Measurements from ENCODE around the gene MPP3. TPM values are rescaled to one million over a fixed set of nuclear protein-coding genes. Genes with fewer than 3 reads are reported as not detected.

MPP3 gene
- polyA plus RNA-seq, 3 donors = 1.5 TPM; not detected in 2

DNA sequence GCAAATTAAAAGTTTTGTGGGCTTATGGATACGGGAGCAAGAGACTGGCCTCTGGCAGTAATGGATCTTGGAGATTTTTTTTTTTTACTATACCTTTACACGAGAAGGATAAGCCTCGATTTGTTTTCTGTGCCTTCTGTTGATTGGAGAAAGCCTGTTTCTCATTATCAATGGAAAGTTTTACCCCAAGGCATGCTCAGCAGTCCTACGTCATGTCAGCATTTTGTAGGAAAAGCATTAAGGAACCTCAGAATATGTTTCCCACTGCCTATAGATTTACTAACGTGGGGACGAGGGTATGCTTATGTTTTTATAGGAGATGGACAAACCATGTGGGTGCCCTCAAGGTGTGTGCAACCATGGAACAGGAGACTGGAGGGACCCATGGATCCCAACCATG lies 40.9 kb upstream of the MPP3 start:
- Mint-ChIP-seq H3K27ac (no peak overlapping the region), H3K4me1 (peaks cover 2% of the 10 kb centered on the region), H3K27me3 (ENCODE audit: low read depth in 3 of 3) (peaks cover 10 to 16% (median 10%) of the 10 kb centered on the region in 3 donors), H3K9me3 (peaks cover under 1 to 4% (median 3%) of the 10 kb centered on the region in 7 donors), H3K36me3 (peaks cover 0 to under 1% of the 10 kb centered on the region in 2 donors), H3K4me3 (no peak overlapping the region)
- H3K27ac ChIP-seq (ENCODE audit: low read depth in 1 of 2, low read length in 2 of 2) = no peak overlapping the region
- H3K4me1 ChIP-seq (ENCODE audit: control insufficient read depth in 1 of 2, insufficient read depth in 2 of 2, low read length in 2 of 2) = no peaks in the 10 kb centered on the region
- no peaks in the 10 kb centered on the region for H3K79me2 ChIP-seq (ENCODE audit: insufficient read depth, low read length)
- WGBS (ENCODE audit: insufficient coverage) = no CpG with 5 or more reads among the region's 6 CpGs
- peaks cover 0 to under 1% of the 10 kb centered on the region in 2 donors for H3K9me3 ChIP-seq (replicated peaks in 1 of 2; ENCODE audit: control insufficient read depth in 1 of 2, insufficient read depth in 1 of 2, low read length in 2 of 2)
- H3K27me3 ChIP-seq (ENCODE audit: control insufficient read depth in 2 of 2, insufficient read depth in 2 of 2, low read length in 2 of 2) = no peaks in the 10 kb centered on the region
- no peak for DNase-seq
- no peaks in the 10 kb centered on the region for H4K20me1 ChIP-seq (ENCODE audit: insufficient read depth, low read length)
- H2AFZ ChIP-seq (ENCODE audit: insufficient read depth, low read depth, low read length, poor library complexity, severe bottlenecking) = no peak overlapping the region
- no peak overlapping the region for H3K4me2 ChIP-seq (replicated peaks; ENCODE audit: extremely low read depth, low read length, poor library complexity, severe bottlenecking)
- TF ChIP-seq, protein P1, sequence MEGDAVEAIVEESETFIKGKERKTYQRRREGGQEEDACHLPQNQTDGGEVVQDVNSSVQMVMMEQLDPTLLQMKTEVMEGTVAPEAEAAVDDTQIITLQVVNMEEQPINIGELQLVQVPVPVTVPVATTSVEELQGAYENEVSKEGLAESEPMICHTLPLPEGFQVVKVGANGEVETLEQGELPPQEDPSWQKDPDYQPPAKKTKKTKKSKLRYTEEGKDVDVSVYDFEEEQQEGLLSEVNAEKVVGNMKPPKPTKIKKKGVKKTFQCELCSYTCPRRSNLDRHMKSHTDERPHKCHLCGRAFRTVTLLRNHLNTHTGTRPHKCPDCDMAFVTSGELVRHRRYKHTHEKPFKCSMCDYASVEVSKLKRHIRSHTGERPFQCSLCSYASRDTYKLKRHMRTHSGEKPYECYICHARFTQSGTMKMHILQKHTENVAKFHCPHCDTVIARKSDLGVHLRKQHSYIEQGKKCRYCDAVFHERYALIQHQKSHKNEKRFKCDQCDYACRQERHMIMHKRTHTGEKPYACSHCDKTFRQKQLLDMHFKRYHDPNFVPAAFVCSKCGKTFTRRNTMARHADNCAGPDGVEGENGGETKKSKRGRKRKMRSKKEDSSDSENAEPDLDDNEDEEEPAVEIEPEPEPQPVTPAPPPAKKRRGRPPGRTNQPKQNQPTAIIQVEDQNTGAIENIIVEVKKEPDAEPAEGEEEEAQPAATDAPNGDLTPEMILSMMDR (IDR thresholded peaks at IDR 0.05) = no peak
- H3K9ac ChIP-seq (ENCODE audit: insufficient read depth, low read length, poor library complexity, severe bottlenecking) = no peak overlapping the region
- no peaks in the 10 kb centered on the region for H3K36me3 ChIP-seq (replicated peaks in 1 of 2; ENCODE audit: control insufficient read depth in 1 of 2, insufficient read depth in 2 of 2, low read length in 2 of 2)
- no peak overlapping the region for H3K4me3 ChIP-seq (replicated peaks in 1 of 3; ENCODE audit: low read depth in 2 of 3, low read length in 3 of 3)
- intact Hi-C loops (cut with micrococcal nuclease) = no loop called here

DNA sequence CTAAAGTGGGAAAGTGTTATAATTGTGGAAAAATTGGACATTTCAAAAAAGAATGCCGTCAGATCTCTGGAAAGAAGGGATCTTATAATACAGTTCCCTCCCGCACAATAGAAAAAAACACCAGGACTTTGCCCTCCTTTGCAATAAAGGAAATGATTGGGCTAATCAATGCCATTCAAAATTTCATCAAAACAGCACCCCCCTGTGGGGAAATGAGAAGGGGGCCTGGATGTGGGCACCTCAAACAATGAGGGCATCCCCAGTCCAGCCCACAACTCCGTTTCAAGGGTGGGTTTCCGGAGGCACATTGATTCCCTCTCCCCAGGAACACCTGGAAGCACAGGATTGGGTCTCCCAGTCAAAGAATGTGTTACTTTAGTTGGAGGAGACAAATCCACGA lies 40.1 kb upstream of the MPP3 start:
- Mint-ChIP-seq H3K4me1 (peaks cover 6% of the 10 kb centered on the region), H3K36me3 (peaks cover 0 to 4% of the 10 kb centered on the region in 2 donors), H3K9me3 (peaks cover 6 to 10% (median 8%) of the 10 kb centered on the region in 7 donors), H3K27ac (no peak overlapping the region), H3K4me3 (no peak overlapping the region), H3K27me3 (ENCODE audit: low read depth in 3 of 3) (peaks cover 8 to 15% (median 10%) of the 10 kb centered on the region in 3 donors)
- Histone ChIP-seq H2AFZ (ENCODE audit: insufficient read depth, low read depth, low read length, poor library complexity, severe bottlenecking) (no peak overlapping the region), H3K9me3 (replicated peaks in 1 of 2; ENCODE audit: control insufficient read depth in 1 of 2, insufficient read depth in 1 of 2, low read length in 2 of 2) (peaks cover 0 to 8% of the 10 kb centered on the region in 2 donors), H3K4me2 (replicated peaks; ENCODE audit: extremely low read depth, low read length, poor library complexity, severe bottlenecking) (no peak overlapping the region), H3K27me3 (ENCODE audit: control insufficient read depth in 2 of 2, insufficient read depth in 2 of 2, low read length in 2 of 2) (no peaks in the 10 kb centered on the region), H3K79me2 (ENCODE audit: insufficient read depth, low read length) (no peaks in the 10 kb centered on the region), H3K4me3 (replicated peaks in 1 of 3; ENCODE audit: low read depth in 2 of 3, low read length in 3 of 3) (no peak overlapping the region), H3K9ac (ENCODE audit: insufficient read depth, low read length, poor library complexity, severe bottlenecking) (no peak overlapping the region), H4K20me1 (ENCODE audit: insufficient read depth, low read length) (no peaks in the 10 kb centered on the region), H3K36me3 (replicated peaks in 1 of 2; ENCODE audit: control insufficient read depth in 1 of 2, insufficient read depth in 2 of 2, low read length in 2 of 2) (no peaks in the 10 kb centered on the region), H3K27ac (ENCODE audit: low read depth in 1 of 2, low read length in 2 of 2) (no peak overlapping the region), H3K4me1 (ENCODE audit: control insufficient read depth in 1 of 2, insufficient read depth in 2 of 2, low read length in 2 of 2) (peaks cover 5 to 6% of the 10 kb centered on the region in 2 donors)
- 50% methylated on average over 1 of the region's 5 CpGs for WGBS (ENCODE audit: insufficient coverage)
- no peak for DNase-seq
- intact Hi-C loops (cut with micrococcal nuclease) = no loop called here
- TF ChIP-seq, protein P1 (IDR thresholded peaks at IDR 0.05) = no peak

All from CD14-positive monocyte (primary cell).